Stimulated activated CD4-positive, alpha-beta T cell treated with anti-CD3 and anti-CD28 coated beads, Interleukin-2, amount 100 ng/mL, for 4 hours (primary cell): Measurements from ENCODE around the gene SCD.
A peak's percentile ranks its signal among the peaks of the same experiment; 100 is the strongest.

Experiments used
- DNase-seq: peaks from one replicate; pipeline ENCODE4 v3.0.0-alpha.2; 2020; ENCODE audit warnings: low read depth

The SCD gene

GRCh38 chr10:100340948-100341847, 5.8 kb upstream of the SCD start:
- no peak for DNase-seq

- DNase-seq, result peak; percentile 39
These were observed 4.9 kb upstream of the SCD start for GRCh38 chr10:100341953-100342626.

GRCh38 chr10:100342627-100342972, 4.4 kb upstream of the SCD start:
- no peak for DNase-seq

- DNase-seq, result no peak
These were observed 2.7 kb upstream of the SCD start for GRCh38 chr10:100344241-100344788.

GRCh38 chr10:100345570-100346330, 1.3 kb upstream of the SCD start:
- DNase-seq, result no peak

GRCh38 chr10:100346351-100346764, 675 bp upstream of the SCD start:
- DNase-seq, result peak; percentile 49

- DNase-seq, result no peak
These were observed 649 bp downstream of the SCD start for GRCh38 chr10:100347568-100348195.

GRCh38 chr10:100348389-100348927, 1.4 kb downstream of the SCD start:
- no peak for DNase-seq

- DNase-seq, result no peak
These were observed 2.1 kb downstream of the SCD start for GRCh38 chr10:100349087-100349486.

GRCh38 chr10:100349672-100350071, 2.6 kb downstream of the SCD start:
- DNase-seq, result no peak

GRCh38 chr10:100350914-100351485, 4.0 kb downstream of the SCD start:
- no peak for DNase-seq

- DNase-seq, result no peak
These were observed 6.9 kb downstream of the SCD start for GRCh38 chr10:100353770-100354485.

GRCh38 chr10:100355086-100355485, 8.1 kb downstream of the SCD start:
- DNase-seq, result no peak

GRCh38 chr10:100356067-100357017, 9.3 kb downstream of the SCD start:
- DNase-seq, result no peak

GRCh38 chr10:100357059-100357858, 10.2 kb downstream of the SCD start:
- no peak for DNase-seq

GRCh38 chr10:100359030-100359432, 12.0 kb downstream of the SCD start:
- no peak for DNase-seq

- no peak for DNase-seq
These were observed 12.6 kb downstream of the SCD start for GRCh38 chr10:100359529-100360150.

- DNase-seq, result no peak
These were observed 13.2 kb downstream of the SCD start for GRCh38 chr10:100360234-100360633.
